ENCODE data around the gene UBA7.

DNA sequence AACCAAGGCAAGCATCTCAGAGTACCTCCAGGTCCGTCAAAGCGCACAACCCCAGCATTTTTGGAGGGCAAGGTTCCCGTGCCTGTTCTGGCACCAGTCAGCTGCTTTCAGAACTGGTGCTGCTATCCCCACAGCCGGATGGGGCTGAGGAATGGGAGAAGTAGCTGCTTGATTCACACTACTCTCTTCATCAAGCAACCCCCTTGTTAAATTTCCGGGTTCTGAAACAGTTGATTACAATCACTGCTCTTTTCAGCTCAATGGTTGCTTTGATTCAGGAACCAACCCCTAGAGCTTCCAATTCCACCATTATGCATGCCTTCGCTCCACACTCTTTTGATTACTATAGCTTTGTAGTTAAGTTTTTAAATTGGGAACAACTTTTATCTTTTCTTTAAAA lies 12.3 kb upstream of the UBA7 start:
- TF ChIP-seq, protein P1, sequence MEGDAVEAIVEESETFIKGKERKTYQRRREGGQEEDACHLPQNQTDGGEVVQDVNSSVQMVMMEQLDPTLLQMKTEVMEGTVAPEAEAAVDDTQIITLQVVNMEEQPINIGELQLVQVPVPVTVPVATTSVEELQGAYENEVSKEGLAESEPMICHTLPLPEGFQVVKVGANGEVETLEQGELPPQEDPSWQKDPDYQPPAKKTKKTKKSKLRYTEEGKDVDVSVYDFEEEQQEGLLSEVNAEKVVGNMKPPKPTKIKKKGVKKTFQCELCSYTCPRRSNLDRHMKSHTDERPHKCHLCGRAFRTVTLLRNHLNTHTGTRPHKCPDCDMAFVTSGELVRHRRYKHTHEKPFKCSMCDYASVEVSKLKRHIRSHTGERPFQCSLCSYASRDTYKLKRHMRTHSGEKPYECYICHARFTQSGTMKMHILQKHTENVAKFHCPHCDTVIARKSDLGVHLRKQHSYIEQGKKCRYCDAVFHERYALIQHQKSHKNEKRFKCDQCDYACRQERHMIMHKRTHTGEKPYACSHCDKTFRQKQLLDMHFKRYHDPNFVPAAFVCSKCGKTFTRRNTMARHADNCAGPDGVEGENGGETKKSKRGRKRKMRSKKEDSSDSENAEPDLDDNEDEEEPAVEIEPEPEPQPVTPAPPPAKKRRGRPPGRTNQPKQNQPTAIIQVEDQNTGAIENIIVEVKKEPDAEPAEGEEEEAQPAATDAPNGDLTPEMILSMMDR (IDR thresholded peaks at IDR 0.05), result no peak
- TF ChIP-seq EP300 (IDR thresholded peaks at IDR 0.05), result no peak
- no peak for TF ChIP-seq POLR2AphosphoS5 (IDR thresholded peaks at IDR 0.05)

Measured in upper lobe of left lung (tissue), 4 donors.